Mucosa of descending colon (tissue), 3 donors: Measurements from ENCODE around the gene MAP2K6. TPM values are rescaled to one million over a fixed set of nuclear protein-coding genes. Genes with fewer than 3 reads are reported as not detected.

Experiments
- ATAC-seq: fragments of 200-7000 bp; cut with Tn5 transposase; one replicate; pipeline ENCODE4 v1.9.1; 2020; ENCODE audit warnings: mild to moderate bottlenecking, moderate library complexity
- DNase-seq, 3 donors: peaks; one replicate each; pipeline ENCODE4 v3.0.0-alpha.2; 2020
- H3K36me3 ChIP-seq: fragments of 200-600 bp; one replicate; pipeline ENCODE4 v1.8.0; 2021; ENCODE audit warnings: low read depth, mild to moderate bottlenecking
- H3K4me1 ChIP-seq: fragments of 200-600 bp; one replicate; pipeline ENCODE4 v1.8.0; 2021; ENCODE audit warnings: low read depth, mild to moderate bottlenecking
- H3K4me3 ChIP-seq: fragments of 200-600 bp; one replicate; pipeline ENCODE4 v1.8.0; 2021; ENCODE audit warnings: mild to moderate bottlenecking
- H3K9me3 ChIP-seq: fragments of 200-600 bp; one replicate; pipeline ENCODE4 v1.8.0; 2021; ENCODE audit warnings: mild to moderate bottlenecking
- intact Hi-C, 2 donors: fragments of 100-400 bp; cut with DNase I in 1 of 2; cut with micrococcal nuclease in 1 of 2; formaldehyde crosslinking; loops; one replicate each; pipeline versions ENCODE4 v1.11.0 to v1.11.1; 2022; cut with DNase I, micrococcal nuclease
- total RNA-seq, 3 donors: library from RNA; stranded (reverse); fragmentation: NEBNext Ultra II Directional in 2 of 3; extraction: Animal tissue kit (Norgen Biotek cat#: 25700) in 2 of 3; gene quantifications; one replicate each; pipeline versions ENCODE4 v1.2.1 to v1.2.4, GENCODE V29; 2021 to 2023
- TF ChIP-seq, protein P1 (sequence below): fragments of 200-600 bp; IDR thresholded peaks from one replicate; pipeline ENCODE4 v1.8.0; 2022; ENCODE audit warnings: antibody characterized with exemption, mild to moderate bottlenecking
- donor health status: DM: no; HTN: no; CAD: no; lungs with moderate emphysema.
- donor health status: DM: no; HTN: no; CAD: no.
- donor health status: DM: no; HTN: yes; CAD: no.

MAP2K6 gene
- total RNA-seq, 3 donors from 2014 or later, result 62.9 to 146 (median 117) TPM

DNA sequence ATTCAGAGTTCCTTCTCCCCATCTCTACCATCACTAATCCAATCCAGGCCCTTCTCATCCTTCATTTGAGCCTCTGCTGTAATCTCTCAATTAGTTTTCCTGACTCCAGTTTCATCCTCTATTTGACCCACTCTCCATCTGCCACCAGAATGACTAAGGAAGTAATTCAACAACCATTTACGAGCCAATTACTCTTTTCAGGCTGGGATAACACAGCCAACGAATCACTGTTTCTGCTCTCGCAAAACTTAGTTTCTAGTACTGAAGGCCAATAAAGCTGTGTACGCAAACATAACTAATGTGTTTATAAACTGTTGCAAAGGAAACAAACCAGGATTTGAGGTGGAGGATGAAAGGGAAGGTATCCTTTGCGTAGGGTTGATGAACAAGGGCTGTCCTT lies 53.7 kb downstream of the MAP2K6 start:
- H3K4me1 ChIP-seq, result peaks cover 37% of the 10 kb centered on the region
- ATAC-seq (peak; percentile 52), DNase-seq (no peak)
- H3K4me3 ChIP-seq, result no peak overlapping the region
- TF ChIP-seq, protein P1, sequence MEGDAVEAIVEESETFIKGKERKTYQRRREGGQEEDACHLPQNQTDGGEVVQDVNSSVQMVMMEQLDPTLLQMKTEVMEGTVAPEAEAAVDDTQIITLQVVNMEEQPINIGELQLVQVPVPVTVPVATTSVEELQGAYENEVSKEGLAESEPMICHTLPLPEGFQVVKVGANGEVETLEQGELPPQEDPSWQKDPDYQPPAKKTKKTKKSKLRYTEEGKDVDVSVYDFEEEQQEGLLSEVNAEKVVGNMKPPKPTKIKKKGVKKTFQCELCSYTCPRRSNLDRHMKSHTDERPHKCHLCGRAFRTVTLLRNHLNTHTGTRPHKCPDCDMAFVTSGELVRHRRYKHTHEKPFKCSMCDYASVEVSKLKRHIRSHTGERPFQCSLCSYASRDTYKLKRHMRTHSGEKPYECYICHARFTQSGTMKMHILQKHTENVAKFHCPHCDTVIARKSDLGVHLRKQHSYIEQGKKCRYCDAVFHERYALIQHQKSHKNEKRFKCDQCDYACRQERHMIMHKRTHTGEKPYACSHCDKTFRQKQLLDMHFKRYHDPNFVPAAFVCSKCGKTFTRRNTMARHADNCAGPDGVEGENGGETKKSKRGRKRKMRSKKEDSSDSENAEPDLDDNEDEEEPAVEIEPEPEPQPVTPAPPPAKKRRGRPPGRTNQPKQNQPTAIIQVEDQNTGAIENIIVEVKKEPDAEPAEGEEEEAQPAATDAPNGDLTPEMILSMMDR, result no peak
- intact Hi-C loops, result no loop called here
- H3K36me3 ChIP-seq, result no peaks in the 10 kb centered on the region
- no peaks in the 10 kb centered on the region for H3K9me3 ChIP-seq

DNA sequence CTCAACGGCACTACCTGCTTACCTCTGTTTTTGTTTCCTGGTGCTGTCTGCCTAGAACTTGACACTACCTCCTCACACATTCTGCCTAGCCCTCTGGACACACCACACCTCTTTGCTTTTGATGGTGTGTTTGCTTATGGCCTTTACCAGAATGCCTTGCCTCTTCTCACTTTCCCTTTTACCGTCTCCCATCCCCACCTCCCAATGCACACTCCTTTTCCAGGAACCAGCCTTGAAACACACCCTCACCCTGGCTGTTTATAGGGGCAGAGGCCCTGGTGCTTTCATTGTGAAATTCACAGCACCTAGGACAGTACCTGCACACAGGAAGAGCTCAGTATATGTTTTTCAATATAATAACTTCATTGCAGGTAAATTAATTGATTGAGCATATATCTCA lies 56.2 kb downstream of the MAP2K6 start:
- no peaks in the 10 kb centered on the region for H3K36me3 ChIP-seq
- peaks cover 47% of the 10 kb centered on the region for H3K4me1 ChIP-seq
- peak in 2 of 3 donors; percentile 57 to 77 for DNase-seq
- peak; percentile 93 for ATAC-seq
- TF ChIP-seq, protein P1, result no peak
- H3K9me3 ChIP-seq, result no peaks in the 10 kb centered on the region
- intact Hi-C loops, result no loop called here
- H3K4me3 ChIP-seq, result no peak overlapping the region

DNA sequence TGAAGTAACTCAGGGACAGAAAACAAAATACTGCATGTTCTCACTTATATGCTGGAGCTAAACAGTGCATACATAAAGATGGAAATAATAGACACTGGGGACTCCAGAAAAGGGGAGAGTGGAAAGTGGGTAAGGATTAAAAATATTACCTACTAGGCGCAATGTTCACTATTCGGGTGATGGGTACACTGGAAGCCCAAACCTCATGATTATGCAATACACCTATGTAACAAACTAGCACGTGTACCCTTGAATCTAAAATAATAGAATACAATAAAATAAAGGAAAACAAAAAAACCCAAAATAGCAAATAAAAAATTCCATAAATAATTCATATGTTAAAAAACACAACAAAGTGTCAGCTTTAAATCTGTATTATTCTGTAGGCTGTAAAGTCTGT lies 56.9 kb downstream of the MAP2K6 start:
- ATAC-seq, result no peak
- Histone ChIP-seq H3K4me1 (peaks cover 47% of the 10 kb centered on the region), H3K9me3 (no peaks in the 10 kb centered on the region), H3K4me3 (no peak overlapping the region), H3K36me3 (no peaks in the 10 kb centered on the region)
- no peak for DNase-seq
- intact Hi-C loops, result no loop called here
- TF ChIP-seq, protein P1, result no peak

GRCh38 chr17:69473841-69474831 lies 59.6 kb downstream of the MAP2K6 start:
- TF ChIP-seq, protein P1, result no peak
- no peak for DNase-seq
- H3K4me3 ChIP-seq, result no peak overlapping the region
- intact Hi-C loops, result no loop called here
- ATAC-seq, result no peak
- H3K36me3 ChIP-seq, result no peaks in the 10 kb centered on the region
- peaks cover 54% of the 10 kb centered on the region for H3K4me1 ChIP-seq
- no peaks in the 10 kb centered on the region for H3K9me3 ChIP-seq

GRCh38 chr17:69477204-69477902 lies 62.9 kb downstream of the MAP2K6 start:
- Histone ChIP-seq H3K9me3 (no peaks in the 10 kb centered on the region), H3K4me1 (peaks cover 34% of the 10 kb centered on the region), H3K36me3 (no peaks in the 10 kb centered on the region), H3K4me3 (no peak overlapping the region)
- intact Hi-C loops, result no loop called here
- ATAC-seq (peak; percentile 92), DNase-seq (peak in 1 of 3 donors; percentile 52)
- TF ChIP-seq, protein P1, result no peak
